Measurements from ENCODE around the gene PEF1.

Gene PEF1

GRCh38 chr1:31671147-31671546 lies 26.5 kb upstream of the PEF1 start:
- DNase-seq (ENCODE audit: low spot score) = no peak

- DNase-seq (ENCODE audit: low spot score) = no peak
Observed at GRCh38 chr1:31670593-31670964, 25.9 kb upstream of the PEF1 start.

GRCh38 chr1:31669786-31670592 lies 25.3 kb upstream of the PEF1 start:
- peak; percentile 68 for DNase-seq (ENCODE audit: low spot score)

GRCh38 chr1:31669433-31669785 lies 24.7 kb upstream of the PEF1 start:
- DNase-seq (ENCODE audit: low spot score) = no peak

- no peak for DNase-seq (ENCODE audit: low spot score)
Observed at GRCh38 chr1:31668303-31668883, 23.7 kb upstream of the PEF1 start.

GRCh38 chr1:31667065-31667785 lies 22.5 kb upstream of the PEF1 start:
- no peak for DNase-seq (ENCODE audit: low spot score)

- DNase-seq (ENCODE audit: low spot score) = no peak
Observed at GRCh38 chr1:31666263-31666963, 21.7 kb upstream of the PEF1 start.

- DNase-seq (ENCODE audit: low spot score) = no peak
Observed at GRCh38 chr1:31665234-31665878, 20.7 kb upstream of the PEF1 start.

GRCh38 chr1:31664528-31664927 lies 19.9 kb upstream of the PEF1 start:
- no peak for DNase-seq (ENCODE audit: low spot score)

GRCh38 chr1:31663622-31664452 lies 19.2 kb upstream of the PEF1 start:
- DNase-seq (ENCODE audit: low spot score) = peak; percentile 54

GRCh38 chr1:31662463-31662862 lies 17.8 kb upstream of the PEF1 start:
- no peak for DNase-seq (ENCODE audit: low spot score)

- no peak for DNase-seq (ENCODE audit: low spot score)
Observed at GRCh38 chr1:31661856-31662255, 17.2 kb upstream of the PEF1 start.

GRCh38 chr1:31660871-31661455 lies 16.3 kb upstream of the PEF1 start:
- DNase-seq (ENCODE audit: low spot score) = no peak

- no peak for DNase-seq (ENCODE audit: low spot score)
Observed at GRCh38 chr1:31659889-31660288, 15.2 kb upstream of the PEF1 start.

GRCh38 chr1:31658721-31659120 lies 14.0 kb upstream of the PEF1 start:
- no peak for DNase-seq (ENCODE audit: low spot score)

- no peak for DNase-seq (ENCODE audit: low spot score)
Observed at GRCh38 chr1:31657972-31658510, 13.4 kb upstream of the PEF1 start.

GRCh38 chr1:31657020-31657804 lies 12.5 kb upstream of the PEF1 start:
- DNase-seq (ENCODE audit: low spot score) = no peak

- no peak for DNase-seq (ENCODE audit: low spot score)
Observed at GRCh38 chr1:31655756-31656155, 11.1 kb upstream of the PEF1 start.

GRCh38 chr1:31655104-31655503 lies 10.4 kb upstream of the PEF1 start:
- no peak for DNase-seq (ENCODE audit: low spot score)

GRCh38 chr1:31654474-31654776 lies 9.7 kb upstream of the PEF1 start:
- no peak for DNase-seq (ENCODE audit: low spot score)

Measured in hematopoietic multipotent progenitor cell treated with erythropoietin and hydrocortisone succinate and interleukin-3 and kit ligand, for 15 days (in vitro differentiated cells).